ENCODE results near the gene ATF6.

ATF6 gene

GRCh38 chr1:161950377-161950776 lies 184.3 kb downstream of the ATF6 start:
- peaks cover 16% of the 10 kb centered on the region for H3K4me1 ChIP-seq (ENCODE audit: insufficient read depth, low read length)
- H2AFZ ChIP-seq (ENCODE audit: low read depth, low read length): no peak overlapping the region
- no peak overlapping the region for H3K4me3 ChIP-seq (ENCODE audit: low read length)
- H3K36me3 ChIP-seq (ENCODE audit: insufficient read depth, low read length): no peaks in the 10 kb centered on the region
- no peaks in the 10 kb centered on the region for H3K9me3 ChIP-seq (ENCODE audit: low read length)
- no peaks in the 10 kb centered on the region for H3K27me3 ChIP-seq (ENCODE audit: insufficient read depth, low read length)

DNA sequence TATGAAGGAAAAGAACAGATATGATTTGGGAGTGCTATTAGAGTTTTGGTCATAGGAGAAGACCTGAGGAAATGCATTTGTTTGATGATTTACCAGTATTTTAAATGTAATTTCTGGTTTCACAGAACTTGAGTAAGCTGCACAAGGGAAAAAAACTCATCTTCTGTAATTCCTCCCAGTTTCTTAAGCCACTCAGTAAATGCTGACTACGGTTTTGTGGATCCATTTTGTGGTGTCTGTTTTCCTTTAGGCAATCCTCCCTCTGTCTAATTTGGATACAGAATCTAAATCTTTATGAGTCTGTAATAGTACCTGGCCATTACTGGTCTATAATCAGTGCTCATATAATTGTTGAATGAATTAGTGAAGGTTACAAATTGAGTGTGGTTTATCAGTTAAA lies 185.5 kb downstream of the ATF6 start:
- Histone ChIP-seq H3K4me1 (ENCODE audit: insufficient read depth, low read length) (peaks cover 11% of the 10 kb centered on the region), H3K27me3 (ENCODE audit: insufficient read depth, low read length) (no peaks in the 10 kb centered on the region), H3K4me3 (ENCODE audit: low read length) (no peak overlapping the region), H3K36me3 (ENCODE audit: insufficient read depth, low read length) (no peaks in the 10 kb centered on the region), H2AFZ (ENCODE audit: low read depth, low read length) (no peak overlapping the region), H3K9me3 (ENCODE audit: low read length) (no peaks in the 10 kb centered on the region)

- H3K4me1 ChIP-seq (ENCODE audit: insufficient read depth, low read length): peaks cover 11% of the 10 kb centered on the region
- no peak overlapping the region for H3K4me3 ChIP-seq (ENCODE audit: low read length)
- no peaks in the 10 kb centered on the region for H3K27me3 ChIP-seq (ENCODE audit: insufficient read depth, low read length)
- H3K9me3 ChIP-seq (ENCODE audit: low read length): no peaks in the 10 kb centered on the region
- no peaks in the 10 kb centered on the region for H3K36me3 ChIP-seq (ENCODE audit: insufficient read depth, low read length)
- no peak overlapping the region for H2AFZ ChIP-seq (ENCODE audit: low read depth, low read length)
Observed at GRCh38 chr1:161952607-161953172, 186.6 kb downstream of the ATF6 start.

DNA sequence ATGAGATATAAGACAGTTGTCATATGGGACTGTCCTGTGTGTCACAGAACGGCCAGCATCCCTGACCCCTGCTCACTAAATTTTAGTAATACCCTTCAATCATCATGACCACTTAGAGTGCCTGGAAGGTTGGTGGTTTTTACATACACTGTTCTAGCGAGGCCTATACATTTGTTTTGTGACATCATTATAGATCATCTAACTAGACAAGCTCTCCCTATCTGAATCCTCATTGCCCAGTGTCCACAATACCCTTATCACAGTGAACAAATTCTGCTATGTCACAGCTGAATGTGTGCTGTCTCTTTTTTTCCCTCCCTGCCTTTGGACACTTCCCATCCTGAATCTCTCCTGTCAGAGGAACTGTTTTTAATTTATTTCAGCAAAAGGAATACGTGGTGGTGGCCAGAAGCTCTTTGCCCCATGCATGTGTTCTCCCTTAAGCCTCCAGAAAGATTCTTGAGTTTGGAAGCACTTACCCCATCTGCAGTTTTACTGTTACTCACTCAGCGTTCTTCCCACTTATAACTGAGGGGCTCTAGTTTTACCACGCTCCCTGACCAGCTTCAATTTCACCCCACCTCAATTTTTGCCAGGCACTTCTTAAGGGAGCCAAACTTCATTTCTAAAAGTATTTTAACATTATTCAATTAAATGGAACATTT lies 187.3 kb downstream of the ATF6 start:
- Histone ChIP-seq H3K27me3 (ENCODE audit: insufficient read depth, low read length) (no peaks in the 10 kb centered on the region), H2AFZ (ENCODE audit: low read depth, low read length) (no peak overlapping the region), H3K4me1 (ENCODE audit: insufficient read depth, low read length) (peaks cover 15% of the 10 kb centered on the region), H3K4me3 (ENCODE audit: low read length) (no peak overlapping the region), H3K36me3 (ENCODE audit: insufficient read depth, low read length) (peaks cover 2% of the 10 kb centered on the region), H3K9me3 (ENCODE audit: low read length) (no peaks in the 10 kb centered on the region)

DNA sequence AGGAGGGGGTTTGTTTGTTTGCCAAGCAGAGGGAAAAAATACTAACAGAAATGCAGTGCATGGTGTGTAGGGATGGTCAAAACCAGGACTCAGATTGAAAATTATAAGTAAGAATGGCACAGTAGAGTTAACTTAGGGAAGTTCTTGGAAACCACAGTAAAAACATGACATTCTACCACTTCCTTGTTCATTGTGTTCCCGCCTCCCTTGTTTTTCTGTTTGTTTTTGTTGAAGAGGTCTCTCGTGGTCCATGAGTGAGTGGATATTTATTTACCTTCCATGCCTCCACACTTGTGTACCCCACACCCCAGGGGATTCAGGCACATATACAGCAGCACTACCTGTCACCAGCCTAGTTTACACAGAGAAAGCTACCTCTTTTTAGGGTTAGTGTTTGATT lies 187.9 kb downstream of the ATF6 start:
- Histone ChIP-seq H3K4me1 (ENCODE audit: insufficient read depth, low read length) (peaks cover 15% of the 10 kb centered on the region), H2AFZ (ENCODE audit: low read depth, low read length) (no peak overlapping the region), H3K36me3 (ENCODE audit: insufficient read depth, low read length) (peaks cover 9% of the 10 kb centered on the region), H3K4me3 (ENCODE audit: low read length) (no peak overlapping the region), H3K27me3 (ENCODE audit: insufficient read depth, low read length) (no peaks in the 10 kb centered on the region), H3K9me3 (ENCODE audit: low read length) (no peaks in the 10 kb centered on the region)

GRCh38 chr1:161954466-161954865 lies 188.3 kb downstream of the ATF6 start:
- Histone ChIP-seq H3K4me1 (ENCODE audit: insufficient read depth, low read length) (peaks cover 15% of the 10 kb centered on the region), H3K36me3 (ENCODE audit: insufficient read depth, low read length) (peaks cover 10% of the 10 kb centered on the region), H2AFZ (ENCODE audit: low read depth, low read length) (no peak overlapping the region), H3K27me3 (ENCODE audit: insufficient read depth, low read length) (no peaks in the 10 kb centered on the region), H3K9me3 (ENCODE audit: low read length) (no peaks in the 10 kb centered on the region), H3K4me3 (ENCODE audit: low read length) (no peak overlapping the region)

- H3K4me3 ChIP-seq (ENCODE audit: low read length): no peak overlapping the region
- no peaks in the 10 kb centered on the region for H3K27me3 ChIP-seq (ENCODE audit: insufficient read depth, low read length)
- H3K4me1 ChIP-seq (ENCODE audit: insufficient read depth, low read length): peaks cover 15% of the 10 kb centered on the region
- H3K36me3 ChIP-seq (ENCODE audit: insufficient read depth, low read length): peaks cover 10% of the 10 kb centered on the region
- H3K9me3 ChIP-seq (ENCODE audit: low read length): no peaks in the 10 kb centered on the region
- H2AFZ ChIP-seq (ENCODE audit: low read depth, low read length): no peak overlapping the region
Observed at GRCh38 chr1:161955606-161956005, 189.5 kb downstream of the ATF6 start.

DNA sequence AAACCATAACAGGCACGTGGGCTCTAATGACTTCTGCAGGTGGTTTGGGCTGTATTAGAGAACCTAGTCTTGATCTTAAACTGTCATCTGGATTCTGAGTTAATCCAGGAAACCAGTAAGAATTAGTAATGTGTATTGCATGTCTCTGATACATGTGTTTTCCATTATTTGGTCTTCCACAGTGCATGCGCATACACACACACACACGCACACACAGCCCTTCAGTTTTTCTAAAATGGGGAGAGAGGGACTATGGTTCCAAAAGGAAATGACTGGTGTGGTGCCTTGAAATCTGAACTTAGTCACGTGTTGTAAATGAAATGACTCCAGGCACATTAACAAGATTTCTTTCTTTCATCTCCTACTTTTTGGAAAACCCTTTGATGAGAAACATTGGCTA lies 190.0 kb downstream of the ATF6 start:
- Histone ChIP-seq H3K4me1 (ENCODE audit: insufficient read depth, low read length) (peaks cover 15% of the 10 kb centered on the region), H3K4me3 (ENCODE audit: low read length) (no peak overlapping the region), H3K27me3 (ENCODE audit: insufficient read depth, low read length) (no peaks in the 10 kb centered on the region), H3K9me3 (ENCODE audit: low read length) (no peaks in the 10 kb centered on the region), H3K36me3 (ENCODE audit: insufficient read depth, low read length) (peaks cover 12% of the 10 kb centered on the region), H2AFZ (ENCODE audit: low read depth, low read length) (no peak overlapping the region)

DNA sequence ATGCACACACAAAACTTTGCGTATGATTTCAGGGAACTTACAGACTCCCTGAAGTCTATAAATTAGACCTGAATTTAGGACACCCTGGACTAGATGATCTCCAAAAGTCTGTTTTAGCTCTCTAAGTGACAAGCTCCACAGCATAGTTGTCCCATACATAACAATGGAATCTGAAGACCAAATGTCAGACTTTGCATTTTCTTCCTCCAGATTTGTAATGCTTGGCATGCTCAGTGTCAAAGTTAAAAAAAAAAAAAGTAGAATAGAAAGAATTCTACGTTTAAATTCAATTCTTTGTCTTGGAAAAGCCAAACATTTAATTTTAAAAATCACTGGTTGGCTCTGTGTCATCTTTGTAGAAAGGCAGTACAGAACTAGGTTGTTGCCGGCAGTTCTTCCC lies 190.8 kb downstream of the ATF6 start:
- H3K27me3 ChIP-seq (ENCODE audit: insufficient read depth, low read length): no peaks in the 10 kb centered on the region
- no peak overlapping the region for H3K4me3 ChIP-seq (ENCODE audit: low read length)
- H3K9me3 ChIP-seq (ENCODE audit: low read length): no peaks in the 10 kb centered on the region
- H3K36me3 ChIP-seq (ENCODE audit: insufficient read depth, low read length): peaks cover 13% of the 10 kb centered on the region
- H3K4me1 ChIP-seq (ENCODE audit: insufficient read depth, low read length): peaks cover 16% of the 10 kb centered on the region
- H2AFZ ChIP-seq (ENCODE audit: low read depth, low read length): no peak overlapping the region

- Histone ChIP-seq H3K36me3 (ENCODE audit: insufficient read depth, low read length) (peaks cover 13% of the 10 kb centered on the region), H3K4me3 (ENCODE audit: low read length) (no peak overlapping the region), H2AFZ (ENCODE audit: low read depth, low read length) (no peak overlapping the region), H3K9me3 (ENCODE audit: low read length) (no peaks in the 10 kb centered on the region), H3K4me1 (ENCODE audit: insufficient read depth, low read length) (peaks cover 25% of the 10 kb centered on the region), H3K27me3 (ENCODE audit: insufficient read depth, low read length) (no peaks in the 10 kb centered on the region)
Observed at GRCh38 chr1:161958425-161958824, 192.3 kb downstream of the ATF6 start.

GRCh38 chr1:161962091-161962887 lies 196.2 kb downstream of the ATF6 start:
- H3K9me3 ChIP-seq (ENCODE audit: low read length): peaks cover 2% of the 10 kb centered on the region

GRCh38 chr1:161966067-161966466 lies 199.9 kb downstream of the ATF6 start:
- Histone ChIP-seq H3K4me3 (ENCODE audit: low read length) (no peak overlapping the region), H3K27me3 (ENCODE audit: insufficient read depth, low read length) (no peaks in the 10 kb centered on the region), H3K4me1 (ENCODE audit: insufficient read depth, low read length) (peaks cover 10% of the 10 kb centered on the region), H3K9me3 (ENCODE audit: low read length) (peaks cover 3% of the 10 kb centered on the region), H3K36me3 (ENCODE audit: insufficient read depth, low read length) (peaks cover 2% of the 10 kb centered on the region), H2AFZ (ENCODE audit: low read depth, low read length) (no peak overlapping the region)

More at GRCh38 chr1:161962091-161962887, 196.2 kb downstream of the ATF6 start:
- H3K4me1 ChIP-seq (ENCODE audit: insufficient read depth, low read length): peaks cover 16% of the 10 kb centered on the region
- no peak overlapping the region for H3K4me3 ChIP-seq (ENCODE audit: low read length)
- no peaks in the 10 kb centered on the region for H3K27me3 ChIP-seq (ENCODE audit: insufficient read depth, low read length)
- no peak overlapping the region for H2AFZ ChIP-seq (ENCODE audit: low read depth, low read length)
- H3K36me3 ChIP-seq (ENCODE audit: insufficient read depth, low read length): peaks cover 13% of the 10 kb centered on the region

- Histone ChIP-seq H3K36me3 (ENCODE audit: insufficient read depth, low read length) (no peaks in the 10 kb centered on the region), H3K4me1 (ENCODE audit: insufficient read depth, low read length) (peaks cover 5% of the 10 kb centered on the region), H3K27me3 (ENCODE audit: insufficient read depth, low read length) (no peaks in the 10 kb centered on the region), H3K4me3 (ENCODE audit: low read length) (no peak overlapping the region), H3K9me3 (ENCODE audit: low read length) (peaks cover 3% of the 10 kb centered on the region), H2AFZ (ENCODE audit: low read depth, low read length) (no peak overlapping the region)
Observed at GRCh38 chr1:161970036-161970435, 203.9 kb downstream of the ATF6 start.
